WTC11 (cell line): ENCODE measurements around the gene TACC2.

ENCODE experiments used
- ATF6 ChIP-seq: sonication (generic); formaldehyde crosslinking; IDR thresholded peaks from 2 replicates; pipeline ENCODE4 v1.8.1; 2023; ENCODE audit warnings: mild to moderate bottlenecking, missing genetic modification reagents
- CTCF ChIP-seq: fragments of 200-600 bp; IDR thresholded peaks from 2 replicates; pipeline ENCODE4 v1.8.0; 2022; ENCODE audit warnings: antibody characterized with exemption
- ELF4 ChIP-seq: sonication (generic); formaldehyde crosslinking; IDR thresholded peaks from 2 replicates; pipeline ENCODE4 v1.8.1; 2022; ENCODE audit warnings: low read depth, mild to moderate bottlenecking, moderate library complexity, missing genetic modification reagents
- ETV6 ChIP-seq: sonication (generic); formaldehyde crosslinking; IDR thresholded peaks from 2 replicates; pipeline ENCODE4 v1.8.1; 2022; ENCODE audit warnings: mild to moderate bottlenecking, missing genetic modification reagents
- FOXJ3 ChIP-seq: sonication (generic); formaldehyde crosslinking; IDR thresholded peaks from 2 replicates; pipeline ENCODE4 v1.9.0; 2021; ENCODE audit warnings: missing genetic modification reagents, mild to moderate bottlenecking, borderline replicate concordance
- IRF1 ChIP-seq: sonication (generic); formaldehyde crosslinking; IDR thresholded peaks from 2 replicates; pipeline ENCODE4 v1.8.0; 2023; ENCODE audit warnings: missing genetic modification reagents
- NFYB ChIP-seq: sonication (generic); formaldehyde crosslinking; conservative IDR thresholded peaks from 2 replicates; pipeline ENCODE4 v1.8.0; 2022; ENCODE audit warnings: low read depth, missing genetic modification reagents
- NR2C2 ChIP-seq: sonication (generic); formaldehyde crosslinking; IDR thresholded peaks from 2 replicates; pipeline ENCODE4 v1.8.0; 2022; ENCODE audit warnings: mild to moderate bottlenecking, missing genetic modification reagents
- SMAD4 ChIP-seq: sonication (generic); formaldehyde crosslinking; IDR thresholded peaks from 2 replicates; pipeline ENCODE4 v1.8.0; 2022; ENCODE audit warnings: mild to moderate bottlenecking, missing genetic modification reagents
- TEAD4 ChIP-seq: sonication (generic); formaldehyde crosslinking; IDR thresholded peaks from 2 replicates; pipeline ENCODE4 v1.8.0; 2022; ENCODE audit warnings: mild to moderate bottlenecking, missing genetic modification reagents
- ZNF138 ChIP-seq: sonication (generic); formaldehyde crosslinking; conservative IDR thresholded peaks from 2 replicates; pipeline ENCODE4 v1.8.1; 2022; ENCODE audit warnings: mild to moderate bottlenecking, moderate library complexity, missing genetic modification reagents
- TF ChIP-seq, protein P1 (sequence below): sonication (generic); formaldehyde crosslinking; IDR thresholded peaks from 2 replicates; pipeline ENCODE4 v1.8.0; 2022; ENCODE audit warnings: mild to moderate bottlenecking, missing genetic modification reagents
- TF ChIP-seq, protein P2 (sequence below): sonication (generic); formaldehyde crosslinking; IDR thresholded peaks from 2 replicates; pipeline ENCODE4 v1.8.1; 2023; ENCODE audit warnings: mild to moderate bottlenecking, missing genetic modification reagents

DNA sequence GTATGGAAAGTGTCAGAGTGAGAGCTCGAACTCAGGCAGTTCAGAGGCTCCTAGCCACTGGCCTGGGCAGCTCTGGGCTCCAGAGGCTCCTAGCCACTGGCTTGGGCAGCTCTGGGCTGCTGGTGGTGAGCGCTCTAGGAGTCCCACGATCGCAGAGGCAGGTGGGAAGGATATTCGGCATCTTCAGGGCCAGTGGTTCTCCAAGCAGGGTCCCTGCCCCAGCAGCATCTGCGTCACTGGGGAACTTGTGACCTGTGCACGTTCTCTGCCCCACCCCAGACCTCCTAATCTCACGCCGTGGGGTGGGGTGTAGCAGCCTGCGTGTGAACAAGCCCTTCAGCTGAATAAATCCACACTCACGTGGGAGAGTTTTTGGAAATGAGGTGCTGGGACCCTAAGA is 256.9 kb downstream of the TACC2 start:
- no peak for TF ChIP-seq ELF4 (CRISPR knock-in tag)
- TF ChIP-seq, protein P1, sequence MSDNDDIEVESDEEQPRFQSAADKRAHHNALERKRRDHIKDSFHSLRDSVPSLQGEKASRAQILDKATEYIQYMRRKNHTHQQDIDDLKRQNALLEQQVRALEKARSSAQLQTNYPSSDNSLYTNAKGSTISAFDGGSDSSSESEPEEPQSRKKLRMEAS: no peak
- TF ChIP-seq NFYB (CRISPR knock-in tag): no peak
- TF ChIP-seq CTCF: no peak
- TF ChIP-seq, protein P2, sequence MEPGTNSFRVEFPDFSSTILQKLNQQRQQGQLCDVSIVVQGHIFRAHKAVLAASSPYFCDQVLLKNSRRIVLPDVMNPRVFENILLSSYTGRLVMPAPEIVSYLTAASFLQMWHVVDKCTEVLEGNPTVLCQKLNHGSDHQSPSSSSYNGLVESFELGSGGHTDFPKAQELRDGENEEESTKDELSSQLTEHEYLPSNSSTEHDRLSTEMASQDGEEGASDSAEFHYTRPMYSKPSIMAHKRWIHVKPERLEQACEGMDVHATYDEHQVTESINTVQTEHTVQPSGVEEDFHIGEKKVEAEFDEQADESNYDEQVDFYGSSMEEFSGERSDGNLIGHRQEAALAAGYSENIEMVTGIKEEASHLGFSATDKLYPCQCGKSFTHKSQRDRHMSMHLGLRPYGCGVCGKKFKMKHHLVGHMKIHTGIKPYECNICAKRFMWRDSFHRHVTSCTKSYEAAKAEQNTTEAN (CRISPR knock-in tag): no peak
- TF ChIP-seq NR2C2: no peak
- no peak for TF ChIP-seq ETV6 (CRISPR knock-in tag)
- TF ChIP-seq ATF6 (CRISPR knock-in tag): no peak
- no peak for TF ChIP-seq SMAD4 (CRISPR knock-in tag)
- TF ChIP-seq FOXJ3 (CRISPR knock-in tag): no peak
- no peak for TF ChIP-seq TEAD4 (CRISPR knock-in tag)
- TF ChIP-seq ZNF138 (CRISPR knock-in tag): no peak
- no peak for TF ChIP-seq IRF1 (CRISPR knock-in tag)
